GM18507 (cell line): ENCODE results near the gene GYPC.
"Not testable (repeated sequence)": the region's sequence is repeated elsewhere in the genome, so short reads cannot be mapped to it uniquely, and the experiment has no call there.

ENCODE experiments used
- DNase-seq: peaks from one replicate; pipeline ENCODE4 v3.0.0; 2011; ENCODE audit warnings: low read depth; ENCODE audit not compliant: insufficient read length; ENCODE audit errors: extremely low spot score
- FAIRE-seq: peaks from 2 replicates; lab custom pipeline; 2011; peaks lifted over from hg19 to GRCh38; lab: Jason Lieb, UNC

Gene GYPC

GRCh38 chr2:126655500-126656430 is at the start of gene GYPC:
GYPC (plus strand) TSS chr2:126656158; CDS start chr2:126656264, 106 bp downstream.
- FAIRE-seq (peak; percentile 66), DNase-seq (no peak)

GRCh38 chr2:126614524-126615227 is 41.3 kb upstream of the GYPC start:
- FAIRE-seq = no peak
- DNase-seq = no peak

- no peak for FAIRE-seq
- DNase-seq = no peak
These were observed 39.3 kb upstream of the GYPC start for GRCh38 chr2:126616606-126617069.

- DNase-seq = no peak
- no peak for FAIRE-seq
These were observed 35.7 kb upstream of the GYPC start for GRCh38 chr2:126620302-126620701.

GRCh38 chr2:126623000-126623399 is 33.0 kb upstream of the GYPC start:
- no peak for FAIRE-seq
- no peak for DNase-seq

- no peak for FAIRE-seq
These were observed 28.3 kb upstream of the GYPC start for GRCh38 chr2:126627643-126628042.

GRCh38 chr2:126634273-126634861 is 21.6 kb upstream of the GYPC start:
- peak; percentile 53 for FAIRE-seq
- DNase-seq = no peak

More at GRCh38 chr2:126627643-126628042, 28.3 kb upstream of the GYPC start:
- no peak for DNase-seq

- DNase-seq (no peak), FAIRE-seq (no peak)
These were observed 20.7 kb upstream of the GYPC start for GRCh38 chr2:126635281-126635680.

- FAIRE-seq = no peak
- DNase-seq = no peak
These were observed 20.2 kb upstream of the GYPC start for GRCh38 chr2:126635736-126636135.

- FAIRE-seq (no peak), DNase-seq (no peak)
These were observed 18.6 kb upstream of the GYPC start for GRCh38 chr2:126637386-126637785.

- DNase-seq (no peak), FAIRE-seq (no peak)
These were observed 17.2 kb upstream of the GYPC start for GRCh38 chr2:126638746-126639145.

- DNase-seq = no peak
- no peak for FAIRE-seq
These were observed 16.7 kb upstream of the GYPC start for GRCh38 chr2:126639276-126639675.

- peak; percentile 15 for FAIRE-seq
- DNase-seq = not testable (repeated sequence)
These were observed 14.7 kb upstream of the GYPC start for GRCh38 chr2:126641294-126641693.

GRCh38 chr2:126642031-126642430 is 13.9 kb upstream of the GYPC start:
- DNase-seq = no peak
- FAIRE-seq = no peak

- no peak for DNase-seq
- FAIRE-seq = no peak
These were observed 12.5 kb upstream of the GYPC start for GRCh38 chr2:126643431-126643830.

GRCh38 chr2:126643972-126644371 is 12.0 kb upstream of the GYPC start:
- DNase-seq (no peak), FAIRE-seq (no peak)

GRCh38 chr2:126644630-126645191 is 11.2 kb upstream of the GYPC start:
- peak; percentile 75 for FAIRE-seq
- no peak for DNase-seq

GRCh38 chr2:126645211-126645618 is 10.7 kb upstream of the GYPC start:
- FAIRE-seq (no peak), DNase-seq (no peak)

- no peak for FAIRE-seq
These were observed 9.9 kb upstream of the GYPC start for GRCh38 chr2:126646026-126646425.

More at GRCh38 chr2:126646026-126646425, 9.9 kb upstream of the GYPC start:
- no peak for DNase-seq
